Smooth muscle cell of the brain vasculature (primary cell): Measurements from ENCODE around the gene GALNT2.

Experiments used
- DNase-seq: peaks from one replicate; pipeline ENCODE4 v3.0.0-alpha.2; 2012; ENCODE audit warnings: low read depth, low spot score

Gene GALNT2

GRCh38 chr1:230232371-230232771 lies 165.3 kb downstream of the GALNT2 start:
- DNase-seq: no peak

- DNase-seq: no peak
These were observed 166.7 kb downstream of the GALNT2 start for GRCh38 chr1:230233786-230234185.

- DNase-seq: no peak
These were observed 168.8 kb downstream of the GALNT2 start for GRCh38 chr1:230235876-230236275.

GRCh38 chr1:230236301-230237008 lies 169.4 kb downstream of the GALNT2 start:
- DNase-seq: no peak

- DNase-seq: no peak
These were observed 170.0 kb downstream of the GALNT2 start for GRCh38 chr1:230237009-230237370.

- no peak for DNase-seq
These were observed 170.8 kb downstream of the GALNT2 start for GRCh38 chr1:230237805-230238204.

GRCh38 chr1:230240446-230241086 lies 173.5 kb downstream of the GALNT2 start:
- no peak for DNase-seq

GRCh38 chr1:230242326-230242725 lies 175.3 kb downstream of the GALNT2 start:
- no peak for DNase-seq

GRCh38 chr1:230243146-230243545 lies 176.1 kb downstream of the GALNT2 start:
- no peak for DNase-seq

- DNase-seq: no peak
These were observed 176.7 kb downstream of the GALNT2 start for GRCh38 chr1:230243583-230244353.

- no peak for DNase-seq
These were observed 179.5 kb downstream of the GALNT2 start for GRCh38 chr1:230246551-230246950.

GRCh38 chr1:230248016-230248888 lies 181.2 kb downstream of the GALNT2 start:
- DNase-seq: no peak

- no peak for DNase-seq
These were observed 181.8 kb downstream of the GALNT2 start for GRCh38 chr1:230248889-230249270.

GRCh38 chr1:230249695-230250480 lies 182.8 kb downstream of the GALNT2 start:
- no peak for DNase-seq

- DNase-seq: no peak
These were observed 183.6 kb downstream of the GALNT2 start for GRCh38 chr1:230250666-230251065.

- DNase-seq: no peak
These were observed 184.7 kb downstream of the GALNT2 start for GRCh38 chr1:230251644-230252191.

GRCh38 chr1:230253150-230253549 lies 186.1 kb downstream of the GALNT2 start:
- no peak for DNase-seq

GRCh38 chr1:230254265-230254664 lies 187.2 kb downstream of the GALNT2 start:
- DNase-seq: no peak

GRCh38 chr1:230255116-230255515 lies 188.1 kb downstream of the GALNT2 start:
- no peak for DNase-seq

- no peak for DNase-seq
These were observed 189.0 kb downstream of the GALNT2 start for GRCh38 chr1:230255991-230256390.

GRCh38 chr1:230256896-230257295 lies 189.9 kb downstream of the GALNT2 start:
- no peak for DNase-seq
